Activated CD8-positive, alpha-beta memory T cell treated with anti-CD3 and anti-CD28 coated beads for 4 hours (primary cell): ENCODE measurements around the gene BMAL1.

ENCODE experiments used
- DNase-seq, 2 donors: peaks; one replicate each; pipeline ENCODE4 v3.0.0-alpha.2; 2020; ENCODE audit warnings: low read depth in 2 of 2

Gene BMAL1

GRCh38 chr11:13291361-13291760 is 13.8 kb downstream of the BMAL1 start:
- DNase-seq = no peak

- no peak for DNase-seq
Observed at GRCh38 chr11:13291800-13292199, 14.2 kb downstream of the BMAL1 start.

- no peak for DNase-seq
Observed at GRCh38 chr11:13292970-13293369, 15.4 kb downstream of the BMAL1 start.

GRCh38 chr11:13294178-13294577 is 16.6 kb downstream of the BMAL1 start:
- DNase-seq = no peak

- no peak for DNase-seq
Observed at GRCh38 chr11:13294771-13295579, 17.4 kb downstream of the BMAL1 start.

GRCh38 chr11:13297308-13297916 is 19.8 kb downstream of the BMAL1 start:
- DNase-seq = no peak

- no peak for DNase-seq
Observed at GRCh38 chr11:13297917-13298356, 20.3 kb downstream of the BMAL1 start.

- DNase-seq = no peak
Observed at GRCh38 chr11:13298765-13299164, 21.2 kb downstream of the BMAL1 start.

- DNase-seq = no peak
Observed at GRCh38 chr11:13301522-13301921, 23.9 kb downstream of the BMAL1 start.

- no peak for DNase-seq
Observed at GRCh38 chr11:13302420-13302958, 24.9 kb downstream of the BMAL1 start.

GRCh38 chr11:13303668-13304649 is 26.4 kb downstream of the BMAL1 start:
- no peak for DNase-seq

GRCh38 chr11:13304655-13305335 is 27.2 kb downstream of the BMAL1 start:
- no peak for DNase-seq

GRCh38 chr11:13308704-13309103 is 31.1 kb downstream of the BMAL1 start:
- DNase-seq = no peak

GRCh38 chr11:13309156-13309555 is 31.6 kb downstream of the BMAL1 start:
- DNase-seq = no peak

GRCh38 chr11:13310443-13310842 is 32.9 kb downstream of the BMAL1 start:
- no peak for DNase-seq

GRCh38 chr11:13311570-13311969 is 34.0 kb downstream of the BMAL1 start:
- DNase-seq = no peak

- DNase-seq = no peak
Observed at GRCh38 chr11:13313005-13313819, 35.6 kb downstream of the BMAL1 start.

- DNase-seq = no peak
Observed at GRCh38 chr11:13314676-13315394, 37.2 kb downstream of the BMAL1 start.

- DNase-seq = no peak
Observed at GRCh38 chr11:13315517-13316432, 38.2 kb downstream of the BMAL1 start.
